ENCODE data around the gene SPESP1.

DNA sequence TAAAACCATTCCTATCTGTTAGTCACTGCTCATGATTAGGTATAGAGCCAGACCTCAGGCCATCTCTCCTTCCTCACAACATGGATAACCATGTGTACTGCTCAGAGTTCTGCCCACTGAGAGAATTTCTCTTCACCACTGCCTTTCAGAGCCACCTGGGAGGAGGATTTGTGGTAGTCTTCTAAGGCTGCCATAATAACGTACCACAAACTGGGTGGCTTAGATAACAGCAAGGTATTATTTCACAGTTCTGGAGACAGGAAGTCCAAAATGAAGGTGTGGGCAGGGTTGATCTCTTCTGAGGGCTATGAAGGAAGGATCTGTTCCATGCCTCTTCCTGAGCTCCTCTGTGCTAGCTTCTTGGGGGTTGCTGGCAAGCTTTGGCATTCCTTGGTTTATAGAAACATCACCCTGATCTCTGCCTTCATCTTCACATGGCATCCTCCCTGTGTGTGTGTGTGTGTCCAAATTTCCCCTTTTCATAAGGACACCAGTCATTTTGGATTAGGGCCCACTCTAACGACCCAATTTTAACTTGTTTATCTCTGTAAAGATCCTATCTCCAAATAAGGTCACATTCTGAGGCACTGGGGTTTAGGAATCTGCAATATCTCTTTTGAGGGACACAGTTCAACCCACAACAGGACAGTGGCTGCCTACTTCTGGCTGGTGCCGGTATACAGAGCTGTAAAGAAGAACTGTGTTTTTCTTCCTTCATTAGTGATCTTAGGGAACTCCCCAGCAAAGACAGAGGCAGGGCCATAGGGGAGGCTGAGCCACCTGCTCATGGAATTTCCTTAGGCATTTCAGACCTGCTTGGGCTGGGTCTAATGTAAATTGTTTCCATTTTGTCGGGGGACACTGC is 42.1 kb downstream of the SPESP1 start:
- TF ChIP-seq CTCF (conservative IDR thresholded peaks at IDR 0.05; ENCODE audit: low read depth in 2 of 2): no peak
- no peak for TF ChIP-seq REST (IDR thresholded peaks at IDR 0.05; ENCODE audit: unreplicated experiment)
- no peak for TF ChIP-seq EZH2 (IDR thresholded peaks at IDR 0.05; ENCODE audit: low read depth, unreplicated experiment)

Measured in GM23338 (cell line).